ENCODE results near the gene EVC.

Gene EVC

DNA sequence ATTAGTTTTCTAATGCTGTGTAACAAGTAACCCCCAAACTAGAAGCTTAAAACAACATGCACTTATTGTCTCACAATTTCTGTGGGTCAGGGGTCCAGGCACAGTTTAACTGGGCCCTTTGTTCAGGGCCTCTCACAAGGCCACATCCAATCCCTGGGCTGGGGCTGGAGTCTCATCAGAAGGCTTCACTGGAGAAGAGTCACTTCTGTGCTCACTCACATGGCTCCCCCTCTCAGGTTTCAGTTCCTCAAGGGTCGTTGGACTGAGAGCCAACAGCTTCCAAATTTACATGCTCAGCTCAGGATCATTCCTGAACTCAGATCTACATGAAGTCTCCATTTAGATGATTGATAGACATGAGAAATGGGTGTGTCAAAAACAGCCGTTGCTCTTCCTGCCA, 77.1 kb downstream of the EVC start:
- DNase-seq (ENCODE audit: low read depth), result no peak
- H3K4me3 ChIP-seq (replicated peaks; ENCODE audit: low read depth, low read length), result no peak overlapping the region
- TF ChIP-seq, protein P1, sequence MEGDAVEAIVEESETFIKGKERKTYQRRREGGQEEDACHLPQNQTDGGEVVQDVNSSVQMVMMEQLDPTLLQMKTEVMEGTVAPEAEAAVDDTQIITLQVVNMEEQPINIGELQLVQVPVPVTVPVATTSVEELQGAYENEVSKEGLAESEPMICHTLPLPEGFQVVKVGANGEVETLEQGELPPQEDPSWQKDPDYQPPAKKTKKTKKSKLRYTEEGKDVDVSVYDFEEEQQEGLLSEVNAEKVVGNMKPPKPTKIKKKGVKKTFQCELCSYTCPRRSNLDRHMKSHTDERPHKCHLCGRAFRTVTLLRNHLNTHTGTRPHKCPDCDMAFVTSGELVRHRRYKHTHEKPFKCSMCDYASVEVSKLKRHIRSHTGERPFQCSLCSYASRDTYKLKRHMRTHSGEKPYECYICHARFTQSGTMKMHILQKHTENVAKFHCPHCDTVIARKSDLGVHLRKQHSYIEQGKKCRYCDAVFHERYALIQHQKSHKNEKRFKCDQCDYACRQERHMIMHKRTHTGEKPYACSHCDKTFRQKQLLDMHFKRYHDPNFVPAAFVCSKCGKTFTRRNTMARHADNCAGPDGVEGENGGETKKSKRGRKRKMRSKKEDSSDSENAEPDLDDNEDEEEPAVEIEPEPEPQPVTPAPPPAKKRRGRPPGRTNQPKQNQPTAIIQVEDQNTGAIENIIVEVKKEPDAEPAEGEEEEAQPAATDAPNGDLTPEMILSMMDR (IDR thresholded peaks at IDR 0.05; ENCODE audit: low read length, missing control alignments), result no peak

DNA sequence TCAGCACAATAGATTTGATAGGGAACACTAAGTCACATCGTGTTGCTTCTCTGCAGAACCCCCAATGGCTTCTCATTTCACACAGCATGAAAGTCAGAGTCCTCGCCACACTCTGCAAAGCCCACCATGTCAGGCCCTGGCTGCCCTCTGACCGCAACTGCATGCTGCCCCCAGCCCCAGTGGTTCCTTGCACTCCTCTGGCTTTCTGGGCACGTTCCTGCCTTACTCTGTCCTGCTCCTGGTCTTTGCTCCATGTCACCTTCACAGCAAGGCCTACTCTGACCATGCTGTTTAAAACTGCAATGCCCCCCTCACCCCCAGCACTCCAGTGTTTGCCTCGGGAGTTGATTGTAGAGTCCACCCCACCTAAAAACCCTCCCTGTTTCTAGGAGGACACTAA, 78.1 kb downstream of the EVC start:
- TF ChIP-seq, protein P1 (IDR thresholded peaks at IDR 0.05; ENCODE audit: low read length, missing control alignments), result no peak
- no peak overlapping the region for H3K4me3 ChIP-seq (replicated peaks; ENCODE audit: low read depth, low read length)
- DNase-seq (ENCODE audit: low read depth), result no peak

DNA sequence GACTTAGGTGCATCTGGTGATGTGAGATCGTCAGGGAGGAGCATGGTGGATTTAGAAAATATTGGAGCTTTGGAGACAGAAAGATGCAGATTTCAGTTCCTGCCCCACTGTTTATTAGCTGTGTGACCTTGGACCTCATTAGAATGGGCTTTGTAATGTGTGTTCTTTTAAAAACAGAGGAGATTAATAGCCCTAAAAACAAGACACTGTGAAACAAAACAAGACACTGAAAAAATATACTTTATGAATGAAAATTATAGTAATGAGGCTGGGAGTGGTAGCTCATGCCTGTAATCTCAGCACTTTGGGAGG, 79.5 kb downstream of the EVC start:
- TF ChIP-seq, protein P1 (IDR thresholded peaks at IDR 0.05; ENCODE audit: low read length, missing control alignments), result no peak
- H3K4me3 ChIP-seq (replicated peaks; ENCODE audit: low read depth, low read length), result no peak overlapping the region

DNA sequence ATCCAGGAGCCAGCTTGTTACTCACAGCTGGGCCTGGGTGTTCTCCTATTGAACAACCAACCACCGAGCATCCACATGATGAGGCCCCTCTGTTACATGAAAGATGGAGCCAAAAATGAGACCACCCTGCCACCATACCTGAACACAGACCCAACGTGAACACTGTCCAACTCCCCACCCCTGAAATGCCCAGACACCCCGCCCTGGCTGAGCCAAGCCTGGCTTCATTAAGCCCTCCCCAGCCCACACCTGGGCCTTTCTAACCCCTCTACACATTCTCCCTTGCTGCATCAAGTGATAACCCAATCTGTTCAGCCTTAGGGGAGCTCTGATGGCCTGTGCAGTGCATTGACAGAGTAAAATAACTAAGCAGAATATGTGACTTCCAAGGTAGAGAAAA, 80.7 kb downstream of the EVC start:
- no peak overlapping the region for H3K4me3 ChIP-seq (replicated peaks; ENCODE audit: low read depth, low read length)
- DNase-seq (ENCODE audit: low read depth), result no peak
- TF ChIP-seq, protein P1 (IDR thresholded peaks at IDR 0.05; ENCODE audit: low read length, missing control alignments), result no peak

More for the DNA sequence above, 79.5 kb downstream of the EVC start:
- no peak for DNase-seq (ENCODE audit: low read depth)

DNA sequence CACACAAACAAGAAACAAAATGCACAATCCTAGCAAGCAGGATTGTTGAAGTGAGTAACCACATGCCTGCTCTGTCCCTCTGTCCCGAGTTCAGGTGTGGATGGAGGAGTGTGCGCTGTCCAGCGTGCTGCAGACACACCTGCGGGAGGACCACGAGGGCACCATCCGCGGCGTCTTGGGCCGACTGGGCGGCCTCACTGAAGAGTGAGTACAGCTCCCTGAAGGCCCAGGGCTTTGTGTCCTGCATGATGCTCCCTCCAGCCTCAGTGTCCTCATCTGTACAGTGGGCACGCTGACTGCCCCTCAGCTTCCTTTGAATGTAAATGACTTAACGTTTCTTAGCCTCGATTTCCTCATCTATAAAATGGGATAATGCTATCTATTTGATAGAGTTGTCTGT, 82.5 kb downstream of the EVC start:
- DNase-seq (ENCODE audit: low read depth), result no peak
- no peak overlapping the region for H3K4me3 ChIP-seq (replicated peaks; ENCODE audit: low read depth, low read length)

DNA sequence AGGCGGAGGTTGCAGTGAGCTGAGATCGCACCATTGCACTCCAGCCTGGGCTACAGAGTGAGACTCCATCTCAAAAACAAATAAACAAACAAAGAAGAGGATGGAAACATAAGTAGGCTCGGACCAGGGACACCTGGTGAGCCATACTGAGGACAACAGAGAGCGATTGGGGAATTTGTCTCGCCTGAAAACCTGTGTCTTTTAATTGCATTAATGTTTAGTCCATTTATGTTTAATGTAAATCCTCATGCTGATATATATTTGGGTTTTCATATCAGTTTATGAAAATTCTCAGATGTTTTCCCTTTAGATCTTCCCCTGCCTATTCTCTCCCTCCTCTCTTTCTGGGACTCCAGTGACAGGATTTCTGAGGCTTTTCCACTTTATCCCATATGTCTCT, 84.6 kb downstream of the EVC start:
- DNase-seq (ENCODE audit: low read depth), result no peak
- no peak overlapping the region for H3K4me3 ChIP-seq (replicated peaks; ENCODE audit: low read depth, low read length)
- TF ChIP-seq, protein P1 (IDR thresholded peaks at IDR 0.05; ENCODE audit: low read length, missing control alignments), result no peak

More for the DNA sequence above, 82.5 kb downstream of the EVC start:
- TF ChIP-seq, protein P1 (IDR thresholded peaks at IDR 0.05; ENCODE audit: low read length, missing control alignments), result no peak

DNA sequence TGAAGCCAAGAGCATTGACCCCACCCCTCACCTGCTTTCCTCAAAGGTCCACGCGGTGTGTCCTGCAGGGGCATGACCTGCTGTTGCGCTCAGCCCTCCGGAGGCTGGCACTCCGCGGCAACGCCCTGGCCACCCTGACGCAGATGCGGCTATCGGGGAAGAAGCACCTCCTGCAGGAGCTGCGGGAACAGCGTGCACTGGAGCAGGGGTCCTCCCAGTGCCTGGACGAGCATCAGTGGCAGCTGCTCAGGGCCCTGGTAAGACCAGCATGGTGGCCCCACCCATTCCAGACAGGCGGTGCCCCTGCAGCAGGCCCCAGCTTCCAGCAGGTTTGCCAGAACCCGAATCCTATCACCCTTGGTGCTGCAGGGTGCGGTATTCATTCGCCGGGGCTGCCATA, 86.0 kb downstream of the EVC start:
- H3K4me3 ChIP-seq (replicated peaks; ENCODE audit: low read depth, low read length), result no peak overlapping the region
- DNase-seq (ENCODE audit: low read depth), result no peak
- TF ChIP-seq, protein P1 (IDR thresholded peaks at IDR 0.05; ENCODE audit: low read length, missing control alignments), result no peak

Measured in fibroblast of pulmonary artery (primary cell).